Activated CD8-positive, alpha-beta memory T cell treated with anti-CD3 and anti-CD28 coated beads for 4 hours (primary cell): ENCODE results near the gene FCGR3B.
"Not testable (repeated sequence)": the region's sequence is repeated elsewhere in the genome, so short reads cannot be mapped to it uniquely, and the experiment has no call there.

Experiments used
- DNase-seq, 2 donors: peaks; one replicate each; pipeline ENCODE4 v3.0.0-alpha.2; 2020; ENCODE audit warnings: low read depth in 2 of 2

FCGR3B gene

GRCh38 chr1:161631076-161631475, at the start of gene FCGR3B:
TSS of gene FCGR3B (minus strand) at chr1:161631176. CDS start at chr1:161631094, 82 bp downstream.
- no peak for DNase-seq

GRCh38 chr1:161678500-161678899, 47.5 kb upstream of the FCGR3B start:
- no peak for DNase-seq

- DNase-seq, result no peak
Observed at GRCh38 chr1:161676958-161677689, 46.1 kb upstream of the FCGR3B start.

GRCh38 chr1:161676441-161676840, 45.5 kb upstream of the FCGR3B start:
- no peak for DNase-seq

- not testable (repeated sequence) for DNase-seq
Observed at GRCh38 chr1:161674908-161675307, 43.9 kb upstream of the FCGR3B start.

- not testable (repeated sequence) for DNase-seq
Observed at GRCh38 chr1:161674447-161674846, 43.5 kb upstream of the FCGR3B start.

- DNase-seq, result not testable (repeated sequence)
Observed at GRCh38 chr1:161673437-161673836, 42.5 kb upstream of the FCGR3B start.

- not testable (repeated sequence) for DNase-seq
Observed at GRCh38 chr1:161671045-161672020, 40.4 kb upstream of the FCGR3B start.

- not testable (repeated sequence) for DNase-seq
Observed at GRCh38 chr1:161664689-161665088, 33.7 kb upstream of the FCGR3B start.

- DNase-seq, result not testable (repeated sequence)
Observed at GRCh38 chr1:161663569-161663968, 32.6 kb upstream of the FCGR3B start.

GRCh38 chr1:161662684-161663339, 31.8 kb upstream of the FCGR3B start, which contains the start of gene FCGR2B:
TSS of gene FCGR2B (plus strand) at chr1:161663143. CDS start at chr1:161663242, 99 bp downstream.
- DNase-seq, result not testable (repeated sequence)

GRCh38 chr1:161661660-161662311, 30.8 kb upstream of the FCGR3B start:
- DNase-seq, result not testable (repeated sequence)

- DNase-seq, result not testable (repeated sequence)
Observed at GRCh38 chr1:161658524-161658923, 27.5 kb upstream of the FCGR3B start.

GRCh38 chr1:161653971-161654370, 23.0 kb upstream of the FCGR3B start:
- not testable (repeated sequence) for DNase-seq

GRCh38 chr1:161653541-161653940, 22.6 kb upstream of the FCGR3B start:
- DNase-seq, result not testable (repeated sequence)

GRCh38 chr1:161647507-161648360, 16.8 kb upstream of the FCGR3B start:
- DNase-seq, result not testable (repeated sequence)

GRCh38 chr1:161644855-161645254, 13.9 kb upstream of the FCGR3B start:
- DNase-seq, result not testable (repeated sequence)

GRCh38 chr1:161643481-161644208, 12.7 kb upstream of the FCGR3B start:
- not testable (repeated sequence) for DNase-seq

- DNase-seq, result not testable (repeated sequence)
Observed at GRCh38 chr1:161642697-161643096, 11.7 kb upstream of the FCGR3B start.
